Measurements from ENCODE around the gene TTLL8. TPM values are rescaled to one million over a fixed set of nuclear protein-coding genes. Genes with fewer than 3 reads are reported as not detected.

The TTLL8 gene
- total and polyA plus RNA-seq, 4 donors, result not detected

- no peaks in the 10 kb centered on the region for H3K9me3 ChIP-seq (ENCODE audit: control insufficient read depth in 4 of 4, low read length in 3 of 4)
- 67% methylated on average over 28 of the region's 28 CpGs for WGBS
These were observed 2.5 kb upstream of the TTLL8 start for GRCh38 chr22:50060441-50061140.

DNA sequence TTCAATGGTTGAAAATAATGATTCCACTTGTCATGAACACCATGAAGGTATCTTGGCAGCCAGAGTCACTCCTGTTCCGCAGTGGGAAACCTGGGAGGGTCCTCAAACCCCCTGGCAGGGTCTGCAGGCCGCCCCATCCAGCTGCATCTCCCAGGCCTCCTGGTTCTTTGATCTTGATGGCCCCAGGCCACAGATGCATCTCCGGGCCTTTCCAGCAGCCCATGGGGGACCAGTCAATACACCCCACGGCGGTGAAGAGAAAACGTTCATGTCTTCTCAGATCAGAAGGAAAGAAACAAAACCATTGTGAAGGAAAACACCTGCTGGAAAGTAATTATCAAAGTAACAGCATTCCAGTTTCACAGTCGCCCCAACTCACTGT, 1.8 kb upstream of the TTLL8 start:
- Histone ChIP-seq H3K9ac (ENCODE audit: low read depth in 1 of 2, low read length in 2 of 2) (no peak overlapping the region), H3K36me3 (ENCODE audit: control insufficient read depth in 4 of 4, insufficient read depth in 3 of 4, low read depth in 1 of 4, low read length in 3 of 4) (no peaks in the 10 kb centered on the region), H3K27me3 (ENCODE audit: control insufficient read depth in 4 of 4, insufficient read depth in 4 of 4, low read length in 3 of 4) (peaks cover 0 to 2% (median 0%) of the 10 kb centered on the region in 4 donors), H3K27ac (ENCODE audit: low read depth in 1 of 2, low read length in 2 of 2) (no peak overlapping the region), H3K4me3 (ENCODE audit: low read depth in 1 of 3, low read length in 3 of 3) (no peak overlapping the region), H3K4me1 (ENCODE audit: control insufficient read depth in 4 of 4, insufficient read depth in 4 of 4, low read length in 3 of 4) (peaks cover 0 to 6% (median 0%) of the 10 kb centered on the region in 4 donors), H3K9me3 (ENCODE audit: control insufficient read depth in 4 of 4, low read length in 3 of 4) (no peaks in the 10 kb centered on the region)
- no peak for DNase-seq (ENCODE audit: low spot score)
- TF ChIP-seq ZBTB33 (IDR thresholded peaks at IDR 0.05) (no peak), FOXA1 (IDR thresholded peaks at IDR 0.05) (no peak), FOXA2 (IDR thresholded peaks at IDR 0.05) (no peak), SP1 (IDR thresholded peaks at IDR 0.05) (no peak), EGR1 (IDR thresholded peaks at IDR 0.05; ENCODE audit: low read depth in 2 of 2) (no peak)
- WGBS, result 83% methylated on average over 7 of the region's 7 CpGs

More at GRCh38 chr22:50060441-50061140, 2.5 kb upstream of the TTLL8 start:
- H3K27me3 ChIP-seq (ENCODE audit: control insufficient read depth in 4 of 4, insufficient read depth in 4 of 4, low read length in 3 of 4), result peaks cover 0 to 2% (median 0%) of the 10 kb centered on the region in 4 donors
- no peak overlapping the region for H3K4me3 ChIP-seq (ENCODE audit: low read depth in 1 of 3, low read length in 3 of 3)
- TF ChIP-seq GABPA (IDR thresholded peaks at IDR 0.05 in 1 of 2, conservative IDR thresholded peaks at IDR 0.05 in 1 of 2) (no peak), FOXA1 (IDR thresholded peaks at IDR 0.05) (no peak), HNF4A (conservative IDR thresholded peaks at IDR 0.05) (no peak), CTCF (IDR thresholded peaks at IDR 0.05; ENCODE audit: low read depth, low read length, missing input control) (no peak), YY1 (IDR thresholded peaks at IDR 0.05) (no peak), ZBTB33 (IDR thresholded peaks at IDR 0.05) (no peak), JUND (IDR thresholded peaks at IDR 0.05) (no peak), FOXA2 (IDR thresholded peaks at IDR 0.05) (no peak)
- TF ChIP-seq, protein P1, sequence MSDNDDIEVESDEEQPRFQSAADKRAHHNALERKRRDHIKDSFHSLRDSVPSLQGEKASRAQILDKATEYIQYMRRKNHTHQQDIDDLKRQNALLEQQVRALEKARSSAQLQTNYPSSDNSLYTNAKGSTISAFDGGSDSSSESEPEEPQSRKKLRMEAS (IDR thresholded peaks at IDR 0.05), result no peak
- H3K27ac ChIP-seq (ENCODE audit: low read depth in 1 of 2, low read length in 2 of 2), result no peak overlapping the region
- DNase-seq (ENCODE audit: low spot score), result no peak
- H3K36me3 ChIP-seq (ENCODE audit: control insufficient read depth in 4 of 4, insufficient read depth in 3 of 4, low read depth in 1 of 4, low read length in 3 of 4), result no peaks in the 10 kb centered on the region
- peaks cover 0 to 6% (median 0%) of the 10 kb centered on the region in 4 donors for H3K4me1 ChIP-seq (ENCODE audit: control insufficient read depth in 4 of 4, insufficient read depth in 4 of 4, low read length in 3 of 4)
- H3K9ac ChIP-seq (ENCODE audit: low read depth in 1 of 2, low read length in 2 of 2), result no peak overlapping the region
